Osteocyte (in vitro differentiated cells): ENCODE data around the gene DBN1. TPM values are rescaled to one million over a fixed set of nuclear protein-coding genes. Genes with fewer than 3 reads are reported as not detected.

Experiments
- DNase-seq: peaks from one replicate; pipeline ENCODE4 v3.0.0; 2021; ENCODE audit warnings: mixed read lengths; ENCODE audit not compliant: unreplicated experiment; ENCODE audit errors: extremely low spot score
- H3K27ac Mint-ChIP-seq: one replicate; pipeline ENCODE4 v1.8.0; 2021; ENCODE audit warnings: mild to moderate bottlenecking, mixed read lengths; ENCODE audit not compliant: unreplicated experiment
- H3K27me3 Mint-ChIP-seq: one replicate; pipeline ENCODE4 v1.8.0; 2021; ENCODE audit warnings: mixed read lengths; ENCODE audit not compliant: unreplicated experiment
- H3K36me3 Mint-ChIP-seq: one replicate; pipeline ENCODE4 v1.8.0; 2021; ENCODE audit warnings: mixed read lengths; ENCODE audit not compliant: unreplicated experiment
- H3K4me1 Mint-ChIP-seq: one replicate; pipeline ENCODE4 v1.8.0; 2021; ENCODE audit warnings: mixed read lengths; ENCODE audit not compliant: unreplicated experiment
- H3K4me3 Mint-ChIP-seq: one replicate; pipeline ENCODE4 v1.8.0; 2021; ENCODE audit warnings: mild to moderate bottlenecking, moderate library complexity, mixed read lengths; ENCODE audit not compliant: unreplicated experiment
- H3K9me3 Mint-ChIP-seq: one replicate; pipeline ENCODE4 v1.8.0; 2021; ENCODE audit warnings: mixed read lengths; ENCODE audit not compliant: unreplicated experiment
- CTCF ChIP-seq: fragments of 200-600 bp; sonication (generic); IDR thresholded peaks from 2 replicates; pipeline ENCODE4 v1.5.0; 2021; ENCODE audit warnings: antibody characterized with exemption, mild to moderate bottlenecking, moderate library complexity
- total RNA-seq: library from RNA; stranded (reverse); gene quantifications from 2 replicates; pipeline ENCODE4 v1.2.1, GENCODE V29; 2021

Gene DBN1
- total RNA-seq, 1 donor from 2014 or later = 248 TPM

- no peak for DNase-seq
- no peak for TF ChIP-seq CTCF
- Mint-ChIP-seq H3K36me3 (peaks cover 25% of the 10 kb centered on the region), H3K9me3 (no peaks in the 10 kb centered on the region), H3K4me1 (peaks cover 6% of the 10 kb centered on the region), H3K4me3 (no peak overlapping the region), H3K27me3 (no peaks in the 10 kb centered on the region), H3K27ac (no peak overlapping the region)
Measured at GRCh38 chr5:177433658-177434217, 39.7 kb downstream of the DBN1 start.

GRCh38 chr5:177432839-177433657 lies 40.4 kb downstream of the DBN1 start:
- no peak for DNase-seq
- Mint-ChIP-seq H3K4me1 (peaks cover 8% of the 10 kb centered on the region), H3K36me3 (peaks cover 21% of the 10 kb centered on the region), H3K27me3 (no peaks in the 10 kb centered on the region), H3K4me3 (no peak overlapping the region), H3K9me3 (no peaks in the 10 kb centered on the region), H3K27ac (no peak overlapping the region)
- TF ChIP-seq CTCF = no peak

GRCh38 chr5:177432143-177432838 lies 41.1 kb downstream of the DBN1 start:
- H3K4me3 Mint-ChIP-seq = no peak overlapping the region
- H3K27ac Mint-ChIP-seq = no peak overlapping the region

GRCh38 chr5:177431317-177432142 lies 41.9 kb downstream of the DBN1 start:
- peaks cover 15% of the 10 kb centered on the region for H3K4me1 Mint-ChIP-seq
- no peak overlapping the region for H3K4me3 Mint-ChIP-seq
- H3K27ac Mint-ChIP-seq = no peak overlapping the region
- H3K36me3 Mint-ChIP-seq = peaks cover 15% of the 10 kb centered on the region
- DNase-seq = no peak
- TF ChIP-seq CTCF = no peak
- H3K27me3 Mint-ChIP-seq = no peaks in the 10 kb centered on the region
- H3K9me3 Mint-ChIP-seq = no peaks in the 10 kb centered on the region

More at GRCh38 chr5:177432143-177432838, 41.1 kb downstream of the DBN1 start:
- Mint-ChIP-seq H3K27me3 (no peaks in the 10 kb centered on the region), H3K9me3 (no peaks in the 10 kb centered on the region), H3K36me3 (peaks cover 17% of the 10 kb centered on the region), H3K4me1 (peaks cover 13% of the 10 kb centered on the region)
- TF ChIP-seq CTCF = no peak
- DNase-seq = no peak
